Measurements from ENCODE around the gene BRSK2. TPM values are rescaled to one million over a fixed set of nuclear protein-coding genes. Genes with fewer than 3 reads are reported as not detected.

BRSK2 gene
- total and polyA plus RNA-seq, 9 of the 15 experiments (the other 6 are each of a cell fraction or from before 2014, with no cell fraction given) = 0.06 to 0.52 (median 0.18) TPM; not detected in 5

DNA sequence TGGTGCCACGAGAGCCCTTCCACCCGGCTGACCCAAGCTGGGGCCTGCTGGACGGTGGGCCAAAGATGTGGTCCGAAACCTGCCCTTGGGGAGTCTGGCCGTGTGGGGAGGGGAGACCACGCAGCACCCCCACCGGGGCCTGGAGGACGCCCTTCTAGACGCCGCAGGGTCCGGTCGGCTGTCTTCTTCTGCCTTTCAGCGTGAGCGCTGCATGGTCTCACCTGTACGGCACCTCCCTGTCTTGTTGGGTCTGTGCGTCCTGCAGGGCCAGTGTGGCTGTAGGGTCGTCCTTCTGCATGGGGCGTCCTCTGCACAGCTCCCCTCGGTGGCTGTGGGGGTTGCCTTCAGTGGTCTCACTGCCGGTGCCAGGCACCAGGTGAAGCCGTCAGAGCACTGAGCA lies 2.8 kb downstream of the BRSK2 start:
- 18% methylated on average over 20 of the region's 21 CpGs for WGBS (ENCODE audit: insufficient coverage, low coverage, missing lambda C conversion rate)
- Histone ChIP-seq H3K4me1 (replicated peaks in 1 of 2; ENCODE audit: control insufficient read depth in 2 of 2, insufficient read depth in 2 of 2, low read length in 2 of 2) (peaks cover 0 to 40% of the 10 kb centered on the region in 2 experiments; a peak in 2 of 5 replicates), H3K9me3 (replicated peaks; ENCODE audit: control insufficient read depth, insufficient read depth, low read depth, low read length) (no peaks in the 10 kb centered on the region), H3K4me3 (no peak overlapping the region), H2AFZ (ENCODE audit: low read depth, low read length) (no peak overlapping the region), H3K27ac (ENCODE audit: extremely low read depth, low read depth, low read length) (no peak overlapping the region), H3K79me2 (ENCODE audit: control insufficient read depth, insufficient read depth, low read length) (no peaks in the 10 kb centered on the region), H3K9ac (ENCODE audit: insufficient read depth in 1 of 2, low read depth in 2 of 2, low read length in 2 of 2) (no peak overlapping the region), H3K36me3 (ENCODE audit: control insufficient read depth, insufficient read depth, low read length) (no peaks in the 10 kb centered on the region), H3K27me3 (ENCODE audit: control insufficient read depth in 2 of 2, insufficient read depth in 2 of 2, low read length in 2 of 2) (peaks cover 3 to 45% of the 10 kb centered on the region in 2 experiments; a peak in 3 of 5 replicates), H4K20me1 (replicated peaks; ENCODE audit: control insufficient read depth, insufficient read depth, low read length) (peaks cover 13% of the 10 kb centered on the region; the same call in 1 of the 2 replicates), H3K9me1 (ENCODE audit: control insufficient read depth, insufficient read depth, low read length) (no peaks in the 10 kb centered on the region), H3K4me2 (ENCODE audit: insufficient read depth, low read length) (no peak overlapping the region)
- no TSS peak for BruUV-seq (replicated peaks)
- no peak for DNase-seq (ENCODE audit: extremely low read depth in 1 of 4, low spot score in 3 of 4)
- ATAC-seq = no peak
- no peak for TF ChIP-seq LEF1 (IDR thresholded peaks at IDR 0.05)
- no peak for TF ChIP-seq SMAD4 (CRISPR knock-in tag; conservative IDR thresholded peaks at IDR 0.05)
- TF ChIP-seq MXI1 (IDR thresholded peaks at IDR 0.05; ENCODE audit: low read depth, low read length) = no peak
- TF ChIP-seq NR2F6 (CRISPR knock-in tag; IDR thresholded peaks at IDR 0.05) = no peak
- no peak for TF ChIP-seq L3MBTL2 (IDR thresholded peaks at IDR 0.05)
- TF ChIP-seq SNRNP70 (optimal IDR thresholded peaks at IDR 0.05; ENCODE audit: low read depth, low read length) = no peak
- in situ Hi-C loops (cut with MboI) (no loop called here), intact Hi-C loops (cut with micrococcal nuclease) (no loop called here)
- no peak for FAIRE-seq
- CTCF ChIA-PET (ENCODE audit: low intra/inter-chr PET ratio) = no interaction called here
- POLR2A ChIA-PET = interaction anchor here (0.6 to 0.9 kb wide), 2 partner anchors 10 to 128 kb away, joined by 3 read pairs; no protein-coding TSS in a partner anchor

Data from K562 (cell line).